KOPT-K1 (cell line): ENCODE results near the gene ATP2C1.

Experiments used
- H3K27ac ChIP-seq: fragments of 200-600 bp; sonication (generic); 2 replicates; pipeline ENCODE4 v1.5.1; 2016; ENCODE audit warnings: antibody characterized with exemption, mild to moderate bottlenecking, low read depth, low read length; ENCODE audit not compliant: poor library complexity, severe bottlenecking
- H3K36me3 ChIP-seq: fragments of 200-600 bp; sonication (generic); 2 replicates; pipeline ENCODE4 v1.5.1; 2017; ENCODE audit warnings: antibody characterized with exemption, mild to moderate bottlenecking, low read length, moderate library complexity; ENCODE audit not compliant: insufficient read depth
- H3K9me3 ChIP-seq: fragments of 200-600 bp; sonication (generic); 2 replicates; pipeline ENCODE4 v1.5.1; 2017; ENCODE audit warnings: antibody characterized with exemption, low read length, mild to moderate bottlenecking; ENCODE audit not compliant: insufficient read depth, poor library complexity, severe bottlenecking

Gene ATP2C1

GRCh38 chr3:130907966-130908365 is 14.1 kb downstream of the ATP2C1 start:
- no peaks in the 10 kb centered on the region for H3K36me3 ChIP-seq
- H3K27ac ChIP-seq, result no peak overlapping the region

GRCh38 chr3:130915567-130916292 is 21.8 kb downstream of the ATP2C1 start:
- peaks cover 25% of the 10 kb centered on the region for H3K9me3 ChIP-seq
- H3K36me3 ChIP-seq, result peaks cover 11% of the 10 kb centered on the region; the same call in 1 of the 2 replicates
- H3K27ac ChIP-seq, result no peak overlapping the region

More at GRCh38 chr3:130907966-130908365, 14.1 kb downstream of the ATP2C1 start:
- peaks cover 4% of the 10 kb centered on the region for H3K9me3 ChIP-seq

GRCh38 chr3:130916507-130917167 is 22.8 kb downstream of the ATP2C1 start:
- Histone ChIP-seq H3K36me3 (peaks cover 11% of the 10 kb centered on the region; the same call in 1 of the 2 replicates), H3K27ac (no peak overlapping the region)

GRCh38 chr3:130918328-130918727 is 24.4 kb downstream of the ATP2C1 start:
- Histone ChIP-seq H3K27ac (no peak overlapping the region), H3K9me3 (peaks cover 33% of the 10 kb centered on the region), H3K36me3 (peaks cover 11% of the 10 kb centered on the region; the same call in 1 of the 2 replicates)

More at GRCh38 chr3:130916507-130917167, 22.8 kb downstream of the ATP2C1 start:
- peaks cover 25% of the 10 kb centered on the region for H3K9me3 ChIP-seq

- Histone ChIP-seq H3K36me3 (no peaks in the 10 kb centered on the region), H3K27ac (no peak overlapping the region), H3K9me3 (peaks cover 20% of the 10 kb centered on the region)
Measured at GRCh38 chr3:130925628-130926027, 31.7 kb downstream of the ATP2C1 start.

GRCh38 chr3:130926504-130926903 is 32.6 kb downstream of the ATP2C1 start:
- Histone ChIP-seq H3K36me3 (peaks cover 5% of the 10 kb centered on the region; the same call in 1 of the 2 replicates), H3K9me3 (peaks cover 19% of the 10 kb centered on the region), H3K27ac (no peak overlapping the region)

- Histone ChIP-seq H3K9me3 (no peaks in the 10 kb centered on the region), H3K36me3 (peaks cover 32% of the 10 kb centered on the region), H3K27ac (no peak overlapping the region)
Measured at GRCh38 chr3:130929804-130930203, 35.9 kb downstream of the ATP2C1 start.

GRCh38 chr3:130932979-130933378 is 39.1 kb downstream of the ATP2C1 start:
- no peak overlapping the region for H3K27ac ChIP-seq
- H3K36me3 ChIP-seq, result peaks cover 57% of the 10 kb centered on the region
- H3K9me3 ChIP-seq, result no peaks in the 10 kb centered on the region

GRCh38 chr3:130933801-130934345 is 40.0 kb downstream of the ATP2C1 start:
- peaks cover 65% of the 10 kb centered on the region for H3K36me3 ChIP-seq
- no peaks in the 10 kb centered on the region for H3K9me3 ChIP-seq
- H3K27ac ChIP-seq, result no peak overlapping the region

GRCh38 chr3:130934442-130935089 is 40.7 kb downstream of the ATP2C1 start:
- H3K36me3 ChIP-seq, result peaks cover 70% of the 10 kb centered on the region
- no peak overlapping the region for H3K27ac ChIP-seq
- no peaks in the 10 kb centered on the region for H3K9me3 ChIP-seq

- Histone ChIP-seq H3K36me3 (peaks cover 84% of the 10 kb centered on the region), H3K9me3 (no peaks in the 10 kb centered on the region), H3K27ac (no peak overlapping the region)
Measured at GRCh38 chr3:130935761-130936492, 42.0 kb downstream of the ATP2C1 start.

- peaks cover 90% of the 10 kb centered on the region for H3K36me3 ChIP-seq
- H3K27ac ChIP-seq, result no peak overlapping the region
- no peaks in the 10 kb centered on the region for H3K9me3 ChIP-seq
Measured at GRCh38 chr3:130939753-130940152, 45.9 kb downstream of the ATP2C1 start.

GRCh38 chr3:130941793-130942192 is 47.9 kb downstream of the ATP2C1 start:
- peaks cover 95% of the 10 kb centered on the region for H3K36me3 ChIP-seq

GRCh38 chr3:130946882-130947281 is 53.0 kb downstream of the ATP2C1 start:
- peaks cover 85% of the 10 kb centered on the region for H3K36me3 ChIP-seq
- H3K9me3 ChIP-seq, result no peaks in the 10 kb centered on the region
- no peak overlapping the region for H3K27ac ChIP-seq

More at GRCh38 chr3:130941793-130942192, 47.9 kb downstream of the ATP2C1 start:
- no peaks in the 10 kb centered on the region for H3K9me3 ChIP-seq
- no peak overlapping the region for H3K27ac ChIP-seq
